HG03558 (cell line): ENCODE data around the gene TMED7.
A peak's percentile ranks its signal among the peaks of the same experiment; 100 is the strongest.

Experiments
- ATAC-seq: cut with Tn5 transposase; IDR thresholded peaks from one replicate; pipeline ENCODE4 v1.9.1; 2021; ENCODE audit warnings: moderate number of reproducible peaks; ENCODE audit not compliant: unreplicated experiment; ENCODE audit errors: extremely low read depth

The TMED7 gene

DNA sequence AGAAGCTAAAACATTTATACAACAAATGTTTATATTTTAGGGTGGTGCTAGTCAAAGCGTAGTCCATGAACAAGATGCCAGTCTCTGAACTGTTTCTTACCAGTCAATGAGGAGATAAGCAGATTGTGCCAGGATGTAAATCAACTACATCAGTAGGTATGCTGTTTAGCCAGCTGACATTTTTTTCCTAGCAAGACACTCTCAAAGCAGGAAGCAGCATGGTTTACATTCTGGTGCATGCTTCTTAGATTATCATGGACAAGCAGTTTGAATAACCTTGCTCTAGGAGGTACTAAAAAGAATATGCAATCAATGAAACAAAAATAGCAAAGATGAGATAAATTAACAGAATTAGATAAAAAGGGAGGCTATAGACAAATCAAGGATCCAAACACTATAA is 40.6 kb downstream of the TMED7 start:
- ATAC-seq, result no peak

DNA sequence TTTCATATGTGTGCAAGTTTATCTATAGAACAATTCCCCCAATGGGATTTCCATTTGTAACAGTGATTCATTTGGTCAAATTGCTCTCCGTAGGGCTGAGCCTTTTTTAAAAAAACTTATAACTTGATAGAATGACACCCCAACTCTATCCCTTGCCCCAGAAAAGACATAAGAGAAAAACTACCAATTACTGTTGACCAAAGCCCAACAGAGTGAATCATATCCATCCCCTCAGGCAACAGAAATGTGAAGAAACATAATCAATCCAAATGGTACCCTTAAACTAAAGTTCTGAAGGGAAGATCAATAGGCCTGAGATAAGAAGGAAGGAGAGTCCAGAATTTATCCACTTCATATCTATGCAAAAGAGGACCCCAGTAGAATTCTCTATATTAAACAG is 41.3 kb downstream of the TMED7 start:
- ATAC-seq, result no peak

DNA sequence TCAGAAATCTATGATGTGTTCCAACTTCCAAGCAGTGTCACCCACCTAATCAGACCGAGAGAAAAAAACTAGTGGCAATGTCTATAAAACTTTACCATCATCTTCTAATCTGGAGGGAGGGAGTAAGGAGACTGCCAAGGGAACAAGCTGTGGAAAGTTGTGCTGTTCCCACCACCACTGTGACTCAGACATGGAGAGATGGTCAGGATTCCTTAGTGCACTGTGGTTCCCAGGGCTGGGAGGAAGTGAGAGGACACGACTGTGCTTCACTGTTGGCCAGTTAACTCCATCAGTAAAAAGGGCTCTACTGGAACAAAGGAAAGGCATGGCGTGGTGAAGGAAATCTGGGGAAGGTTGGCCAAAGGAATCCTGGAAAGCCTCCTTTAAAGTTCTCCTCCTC is 42.4 kb downstream of the TMED7 start:
- no peak for ATAC-seq

DNA sequence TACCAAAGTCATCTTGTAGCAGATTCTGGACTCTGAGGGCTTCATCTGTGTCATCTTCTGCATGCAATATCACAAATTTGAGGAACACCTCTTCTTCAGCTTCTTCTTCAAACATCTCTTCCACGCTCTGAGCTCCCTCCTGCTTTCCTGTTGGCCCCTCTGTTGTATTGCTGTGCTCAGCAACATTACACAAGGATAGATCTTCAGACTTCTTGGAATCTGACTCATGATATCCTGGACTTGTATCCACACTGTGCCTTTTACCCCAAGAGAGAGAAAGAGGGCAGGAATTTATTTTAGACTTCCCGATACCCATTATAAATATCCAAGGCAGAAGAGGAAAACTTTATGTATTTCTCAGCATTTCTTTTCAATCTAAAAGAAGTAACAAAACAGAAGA is 44.9 kb downstream of the TMED7 start:
- ATAC-seq, result no peak

DNA sequence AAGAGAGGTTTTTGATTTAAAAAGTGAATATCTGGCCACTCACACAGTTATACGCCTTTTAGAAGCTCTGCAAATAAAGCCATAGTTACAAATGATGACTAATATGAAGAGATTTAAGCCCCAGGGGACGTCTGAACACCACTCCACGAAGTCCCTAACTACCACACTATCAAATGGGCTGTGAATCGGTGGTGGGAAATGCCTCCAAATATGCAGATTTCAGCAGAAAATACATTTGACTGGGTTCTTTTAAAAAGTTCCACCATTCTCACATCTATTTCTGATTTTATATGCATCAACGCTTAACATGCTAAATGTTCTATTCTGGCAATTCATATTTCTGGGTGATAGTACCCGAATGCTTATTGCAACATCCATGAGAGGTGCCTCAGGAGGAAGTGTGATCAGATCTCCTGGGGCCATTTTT is 46.1 kb downstream of the TMED7 start:
- peak; percentile 44 for ATAC-seq

DNA sequence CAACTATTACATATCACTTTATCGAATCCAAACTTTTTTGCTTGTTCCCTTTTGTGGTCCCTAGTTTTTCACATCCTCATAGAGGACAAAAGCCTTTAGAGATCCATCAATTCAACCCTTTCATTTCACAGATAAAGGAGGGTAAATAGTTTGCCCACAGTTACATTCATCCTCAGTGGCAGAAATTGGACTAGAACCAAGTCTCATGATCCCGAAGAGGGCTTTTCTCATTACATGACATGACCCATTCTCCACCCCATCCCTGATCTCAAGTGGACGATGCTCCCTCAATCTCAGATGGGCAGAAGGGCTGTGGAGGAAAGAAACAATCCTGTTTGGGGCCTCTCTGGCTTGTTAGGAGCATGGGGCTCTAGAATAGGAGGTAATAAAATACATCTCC is 46.6 kb downstream of the TMED7 start:
- no peak for ATAC-seq

DNA sequence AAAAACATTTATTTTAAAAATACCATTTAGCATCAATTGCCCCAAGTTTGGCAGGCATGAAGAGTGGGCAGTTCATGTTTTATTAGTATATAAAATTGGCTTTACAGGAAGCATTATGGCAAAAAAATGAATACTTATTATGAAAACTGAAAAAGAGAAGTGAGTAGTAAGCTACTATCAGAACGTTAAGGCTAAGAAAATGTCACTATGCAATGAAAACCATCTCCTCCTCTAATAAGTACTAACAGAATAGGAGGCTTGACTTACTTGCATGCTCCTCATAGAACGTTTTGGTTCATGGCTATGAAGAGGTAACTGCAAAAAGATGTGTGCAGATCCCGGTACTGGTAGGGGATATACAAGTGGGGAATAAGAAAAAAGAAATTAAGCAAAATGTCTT is 47.2 kb downstream of the TMED7 start:
- peak; percentile 41 for ATAC-seq

DNA sequence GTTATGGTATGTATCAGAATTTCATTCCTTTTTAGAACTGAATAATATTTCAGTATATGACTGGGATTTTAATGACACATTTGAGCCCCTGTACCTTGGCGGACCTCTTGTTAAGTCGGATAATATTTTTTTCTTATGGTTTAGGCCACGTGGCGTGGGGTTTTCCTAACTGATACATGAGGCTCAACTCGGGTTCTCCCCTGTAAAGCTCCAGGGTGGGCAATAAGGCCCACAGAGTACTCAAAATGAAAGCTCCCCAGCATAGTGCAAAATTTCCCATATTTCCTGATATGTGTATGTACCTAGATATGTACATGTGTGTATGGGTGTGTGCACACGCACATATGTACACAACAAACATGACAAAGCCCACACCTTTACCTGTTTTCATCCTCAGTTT is 48.1 kb downstream of the TMED7 start:
- ATAC-seq, result no peak

DNA sequence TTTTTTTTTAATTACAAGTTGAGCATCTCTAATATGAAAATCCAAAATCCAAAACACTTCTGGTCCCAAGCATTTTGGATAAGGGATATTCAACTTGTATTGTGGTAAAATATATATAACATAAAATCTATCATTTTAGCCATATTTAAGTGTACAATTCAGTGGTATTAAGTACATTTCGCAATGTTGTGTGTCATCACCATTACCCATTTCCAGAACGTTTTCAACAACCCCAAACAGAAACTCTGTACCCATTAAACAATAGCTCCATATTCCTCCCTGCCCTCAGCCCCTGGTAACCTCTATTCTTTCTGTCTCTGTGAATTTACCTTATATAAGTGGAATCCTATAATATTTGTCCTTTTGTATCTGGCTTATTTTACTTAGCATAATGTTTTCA is 48.5 kb downstream of the TMED7 start:
- ATAC-seq, result no peak

DNA sequence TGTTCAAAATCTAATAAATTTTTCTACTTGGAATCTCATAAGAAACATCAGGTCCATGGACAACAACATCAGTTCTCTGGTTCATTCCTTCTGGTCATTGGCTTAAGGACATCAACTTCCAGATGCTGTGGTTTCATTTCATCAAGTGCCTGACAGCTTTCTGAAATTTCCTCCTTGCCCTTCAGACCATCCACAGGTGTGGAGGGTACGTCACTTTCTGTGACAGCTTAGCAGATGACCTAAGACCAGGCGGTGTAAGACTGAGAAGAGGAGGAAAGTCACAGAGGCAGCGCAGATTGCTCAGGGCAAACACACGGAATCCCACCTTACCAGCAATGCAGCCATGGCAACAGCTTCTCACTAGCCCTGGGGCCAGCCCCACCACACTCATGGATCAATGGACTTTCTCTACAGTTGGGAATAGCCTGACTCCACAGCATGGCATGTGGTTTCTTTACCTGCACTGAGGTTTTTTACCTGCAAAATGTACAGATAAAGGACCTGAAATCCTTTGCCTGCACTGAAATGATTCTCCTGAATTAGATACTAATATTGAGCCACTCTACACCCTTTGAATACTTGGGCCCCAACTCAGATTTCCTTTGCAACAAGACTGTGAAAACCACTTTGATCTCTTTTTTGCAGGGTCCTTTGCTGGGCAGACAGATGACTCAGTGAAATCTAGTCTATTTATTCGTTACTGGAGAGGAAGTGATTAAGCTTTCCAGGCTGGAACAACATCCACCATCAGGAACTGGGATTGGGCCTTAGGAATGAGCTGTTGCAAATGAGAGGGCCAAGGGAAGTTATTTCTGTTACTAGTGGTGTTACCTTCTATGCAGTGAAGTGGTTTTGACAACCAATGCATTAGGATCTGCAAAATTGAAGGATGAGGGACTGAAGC is 50.4 kb downstream of the TMED7 start:
- ATAC-seq, result peak; percentile 26

DNA sequence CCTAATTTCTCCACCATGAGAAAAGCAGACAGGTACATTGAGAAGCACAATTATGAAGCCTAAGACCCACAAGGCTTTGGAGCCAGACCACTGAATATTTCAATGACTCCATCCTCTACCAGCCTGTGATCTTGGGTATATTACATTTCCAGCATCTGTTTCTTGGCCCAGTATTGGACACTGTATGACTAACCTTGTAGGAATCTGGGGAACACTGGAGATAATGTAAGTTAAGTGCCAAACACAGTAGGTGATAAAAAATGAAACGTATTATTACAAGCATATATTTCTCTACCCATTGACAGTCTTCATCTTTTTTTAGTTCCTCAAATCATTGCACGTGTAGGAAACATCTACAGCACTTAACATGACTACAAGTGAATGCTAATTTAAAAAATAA is 52.7 kb downstream of the TMED7 start:
- ATAC-seq, result no peak

DNA sequence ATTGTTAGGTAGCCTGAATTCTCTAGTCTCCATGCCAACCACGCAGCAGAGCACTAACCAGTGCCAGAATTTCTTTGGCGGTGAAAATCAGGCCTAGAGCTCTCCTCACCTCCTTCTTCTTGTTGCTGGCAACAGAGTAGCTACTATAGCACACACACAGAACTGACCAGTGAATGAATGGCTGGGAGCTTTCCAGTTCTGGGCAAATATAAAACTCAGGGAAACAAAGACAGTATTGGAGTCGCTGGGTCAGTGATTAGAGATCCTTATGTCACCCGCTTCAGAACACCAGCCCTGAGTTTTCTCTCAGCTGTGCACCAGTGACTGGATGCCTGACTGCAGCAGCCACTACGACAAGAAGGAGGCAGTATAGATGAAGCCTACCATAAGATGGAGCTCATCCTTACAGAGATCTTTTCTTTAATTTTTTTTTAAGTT is 54.4 kb downstream of the TMED7 start:
- ATAC-seq, result no peak

DNA sequence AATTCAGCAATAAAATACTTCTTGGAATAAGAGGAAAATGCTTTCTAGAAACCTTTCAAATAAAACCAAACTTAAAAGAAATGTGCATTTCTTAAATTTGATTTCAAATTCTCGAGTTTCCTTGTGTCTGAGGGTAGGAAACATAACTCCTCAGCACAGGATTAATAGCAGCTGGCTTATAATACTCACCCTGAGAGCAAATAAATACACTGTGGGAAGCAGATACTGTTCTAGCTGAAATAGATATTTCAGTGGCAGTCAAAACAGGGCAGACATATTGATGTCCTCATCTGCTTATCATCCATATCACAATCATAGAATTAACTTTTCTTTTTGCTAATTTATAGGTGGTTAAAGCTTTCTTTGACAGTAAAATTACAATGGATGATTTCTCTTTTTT is 57.2 kb downstream of the TMED7 start:
- no peak for ATAC-seq

DNA sequence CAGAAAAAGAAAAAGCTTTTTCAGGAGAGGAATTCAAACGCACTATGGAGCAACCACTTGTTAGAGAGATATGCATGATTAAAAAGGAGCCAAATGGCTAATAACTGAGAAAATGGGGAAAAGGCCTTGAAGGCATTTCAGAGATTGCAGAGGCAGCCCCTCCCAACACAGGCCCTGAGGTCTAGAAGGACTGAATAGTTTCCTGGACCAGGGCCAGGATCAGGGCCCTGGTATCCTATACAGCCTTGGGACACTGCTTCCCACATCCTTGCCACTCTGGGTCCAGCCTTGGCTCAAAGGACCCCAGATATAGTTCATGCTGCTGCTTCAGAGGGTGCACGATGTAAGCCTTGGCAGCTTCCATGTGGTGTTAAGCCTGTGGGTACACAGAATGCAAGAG is 60.6 kb downstream of the TMED7 start:
- ATAC-seq, result no peak
